HCT116 (cell line): ENCODE measurements around the gene DAPK1. TPM values are rescaled to one million over a fixed set of nuclear protein-coding genes. Genes with fewer than 3 reads are reported as not detected.

ENCODE experiments used
- ATAC-seq: fragments of 200-7000 bp; cut with Tn5 transposase; 2 replicates; pipeline ENCODE4 v1.9.1; 2020; ENCODE audit warnings: mild to moderate bottlenecking, moderate library complexity
- BruUV-seq: library from RNA; stranded (reverse); fragments of 400-500 nt; replicated peaks from 2 replicates; lab custom pipeline; 2021; lab: Mats Ljungman, UMichigan
- CTCF ChIA-PET: fragments of 300-600 bp; sonication (Branson Sonifier 250); formaldehyde crosslinking; loops from one replicate; lab custom pipeline; 2021; ENCODE audit warnings: antibody characterized with exemption; lab: Charles Lee
- POLR2A ChIA-PET: fragments of 300-600, 350-600 bp; sonication (Branson Sonifier 250); formaldehyde crosslinking; loops from one replicate; lab custom pipeline; 2021; ENCODE audit warnings: antibody characterized with exemption; lab: Charles Lee
- RAD21 ChIA-PET, 2 experiments: fragments of 300-600 bp; sonication (Branson Sonifier 250); formaldehyde crosslinking; loops; one replicate each; lab custom pipeline; 2023; ENCODE audit warnings: low total read pairs in 2 of 2; ENCODE audit not compliant: uncharacterized antibody in 2 of 2, unreplicated experiment in 2 of 2, low non-redundant PET in 1 of 2; lab: Charles Lee
- DNase-seq: peaks from one replicate; pipeline ENCODE4 v3.0.0-alpha.2; 2010; ENCODE audit warnings: low read depth, low spot score
- H2AFZ ChIP-seq: fragments of 200-600 bp; shearing (Covaris generic), sonication (generic); 2 replicates; pipeline ENCODE4 v1.6.1; 2017; ENCODE audit warnings: low read depth, mixed run types, mixed read lengths, antibody characterized with exemption, low read length; ENCODE audit not compliant: poor library complexity, severe bottlenecking
- H3K27ac ChIP-seq: 2 replicates; pipeline ENCODE4 v1.5.1; 2012; ENCODE audit warnings: low read depth, low read length
- H3K27me3 ChIP-seq: fragments of 200-600 bp; sonication (generic); 2 replicates; pipeline ENCODE4 v1.6.1; 2016; ENCODE audit warnings: mixed run types, low read length, mixed read lengths; ENCODE audit not compliant: insufficient read depth
- H3K36me3 ChIP-seq, 2 experiments: fragments of 200-500 bp in 1 of 2; fragments of 200-600 bp in 1 of 2; sonication (Bioruptor generic) in 1 of 2; sonication (generic) in 1 of 2; 2 replicates each; pipeline versions ENCODE4 v1.5.1 to v1.6.1; 2014 to 2016; ENCODE audit warnings: low read length in 2 of 2, inconsistent platforms in 1 of 2, mixed read lengths in 1 of 2, mixed run types in 1 of 2; ENCODE audit not compliant: insufficient read depth in 2 of 2, control insufficient read depth in 1 of 2
- H3K4me1 ChIP-seq, 2 experiments: fragments of 200-600 bp in 1 of 2; sonication (generic) in 1 of 2; 2 replicates each; pipeline versions ENCODE4 v1.5.1 to v1.6.1; 2012 to 2017; ENCODE audit warnings: low read length in 2 of 2, inconsistent platforms in 1 of 2, mild to moderate bottlenecking in 1 of 2, mixed read lengths in 1 of 2, mixed run types in 1 of 2, moderate library complexity in 1 of 2; ENCODE audit not compliant: insufficient read depth in 2 of 2, control insufficient read depth in 1 of 2
- H3K4me2 ChIP-seq: fragments of 200-600 bp; sonication (generic); 2 replicates; pipeline ENCODE4 v1.6.1; 2017; ENCODE audit warnings: mixed run types, low read length, mixed read lengths
- H3K4me3 ChIP-seq, 2 experiments: fragments of 200-600 bp in 1 of 2; sonication (generic) in 1 of 2; replicated peaks in 1 of 2; 2 replicates each; pipeline ENCODE4 v1.5.1; 2011 to 2016; ENCODE audit warnings: low read length in 2 of 2, control low read depth in 1 of 2, low read depth in 1 of 2, mild to moderate bottlenecking in 1 of 2, mixed read lengths in 1 of 2, mixed run types in 1 of 2
- H3K79me2 ChIP-seq: fragments of 200-600 bp; sonication (generic); 2 replicates; pipeline ENCODE4 v1.6.1; 2017; ENCODE audit warnings: mild to moderate bottlenecking, mixed run types, low read length, moderate library complexity, mixed read lengths; ENCODE audit not compliant: insufficient read depth
- H3K9ac ChIP-seq: fragments of 200-600 bp; sonication (generic); 2 replicates; pipeline ENCODE4 v1.6.1; 2016; ENCODE audit warnings: low read length, mixed read lengths
- H3K9me2 ChIP-seq: fragments of 200-600 bp; sonication (generic), shearing (Covaris generic); 2 replicates; pipeline ENCODE4 v1.6.1; 2017; ENCODE audit warnings: mixed run types, mild to moderate bottlenecking, moderate library complexity; ENCODE audit not compliant: insufficient read depth
- H3K9me3 ChIP-seq, 2 experiments: fragments of 200-500 bp in 1 of 2; fragments of 200-600 bp in 1 of 2; sonication (Bioruptor generic) in 1 of 2; sonication (generic) in 1 of 2; 2 replicates each; pipeline ENCODE4 v1.6.1; 2014 to 2017; ENCODE audit warnings: low read length in 2 of 2, mixed read lengths in 2 of 2, inconsistent platforms in 1 of 2, low read depth in 1 of 2, mild to moderate bottlenecking in 1 of 2, mixed run types in 1 of 2, moderate library complexity in 1 of 2; ENCODE audit not compliant: control insufficient read depth in 1 of 2, insufficient read depth in 1 of 2
- H4K20me1 ChIP-seq: fragments of 200-600 bp; sonication (generic), shearing (Covaris generic); 2 replicates; pipeline ENCODE4 v1.6.1; 2017; ENCODE audit warnings: mixed run types, mild to moderate bottlenecking, moderate library complexity; ENCODE audit not compliant: insufficient read depth
- CBX3 ChIP-seq: IDR thresholded peaks from 2 replicates; pipeline ENCODE4 v1.6.1; 2012; ENCODE audit warnings: low read depth
- EGR1 ChIP-seq: IDR thresholded peaks from 2 replicates; pipeline ENCODE4 v1.6.1; 2012; ENCODE audit warnings: low read depth
- MAX ChIP-seq: IDR thresholded peaks from 2 replicates; pipeline ENCODE4 v1.6.1; 2012
- RAD21 ChIP-seq: IDR thresholded peaks from 2 replicates; pipeline ENCODE4 v1.6.1; 2012; ENCODE audit warnings: low read depth, mild to moderate bottlenecking
- SIN3A ChIP-seq: IDR thresholded peaks from 2 replicates; pipeline ENCODE4 v1.6.1; 2012; ENCODE audit warnings: low read depth
- SP1 ChIP-seq: IDR thresholded peaks from 2 replicates; pipeline ENCODE4 v1.6.1; 2012; ENCODE audit warnings: low read depth
- SRF ChIP-seq: IDR thresholded peaks from 2 replicates; pipeline ENCODE4 v1.6.1; 2012; ENCODE audit warnings: low read depth
- YY1 ChIP-seq: IDR thresholded peaks from 2 replicates; pipeline ENCODE4 v1.6.1; 2011; ENCODE audit warnings: low read length, low read depth, moderate library complexity, mild to moderate bottlenecking; ENCODE audit not compliant: insufficient replicate concordance; ENCODE audit errors: extremely low read depth
- ZFX ChIP-seq: fragments of 450-650 bp; IDR thresholded peaks from 2 replicates; pipeline ENCODE4 v1.6.1; 2017
- intact Hi-C: fragments of 100-400 bp; cut with micrococcal nuclease; formaldehyde crosslinking; loops from 2 replicates; pipeline ENCODE4 v1.10.0; 2022
- total RNA-seq: library from RNA; stranded (reverse); gene quantifications from one replicate; pipeline ENCODE4 v1.2.1, GENCODE V29; 2021; ENCODE audit not compliant: unreplicated experiment

Gene DAPK1
- total RNA-seq, 1 experiment from 2014 or later: 5.6 TPM

- TF ChIP-seq RAD21: no peak
- TF ChIP-seq CBX3: no peak
- TF ChIP-seq YY1: no peak
- no peak for TF ChIP-seq MAX
- no peak for TF ChIP-seq SP1
Measured at GRCh38 chr9:87534957-87535356, 37.3 kb downstream of the DAPK1 start (continued).

- Histone ChIP-seq H3K27ac (no peak overlapping the region), H3K9me2 (no peaks in the 10 kb centered on the region), H3K4me2 (no peak overlapping the region), H3K9ac (no peak overlapping the region), H3K4me1 (no peaks in the 10 kb centered on the region), H3K9me3 (no peaks in the 10 kb centered on the region), H3K4me3 (no peak overlapping the region), H4K20me1 (no peaks in the 10 kb centered on the region), H2AFZ (no peak overlapping the region), H3K27me3 (no peaks in the 10 kb centered on the region), H3K36me3 (no peaks in the 10 kb centered on the region; a peak in 1 of 4 replicates), H3K79me2 (no peaks in the 10 kb centered on the region)
- BruUV-seq: no TSS peak
- TF ChIP-seq YY1 (no peak), RAD21 (no peak), SIN3A (no peak), SRF (no peak), EGR1 (no peak), ZFX (no peak)
- intact Hi-C loops: no loop called here
- DNase-seq: no peak
- CTCF ChIA-PET: no interaction called here
- POLR2A ChIA-PET: no interaction called here
- ATAC-seq: no peak
- RAD21 ChIA-PET: no interaction called here
Measured at GRCh38 chr9:87535817-87536539, 38.3 kb downstream of the DAPK1 start.
